ENCODE data around the gene C2orf68. TPM values are rescaled to one million over a fixed set of nuclear protein-coding genes. Genes with fewer than 3 reads are reported as not detected.
A peak's percentile ranks its signal among the peaks of the same experiment; 100 is the strongest.

C2orf68 gene
- total RNA-seq, 4 donors from 2014 or later = 9.1 to 25.7 (median 16.7) TPM

GRCh38 chr2:85580206-85580605 is 31.7 kb downstream of the C2orf68 start:
- Histone ChIP-seq H3K4me1 (peaks cover 33 to 62% (median 57%) of the 10 kb centered on the region in 4 donors), H3K36me3 (no peaks in the 10 kb centered on the region), H3K27me3 (no peaks in the 10 kb centered on the region), H3K27ac (replicated peaks in 1 of 4) (peak overlapping the region in 2 of 4 donors; percentile 68 to 74), H3K4me3 (no peak overlapping the region), H3K9me3 (no peaks in the 10 kb centered on the region)
- intact Hi-C loops (cut with DNase I) = no loop called here
- TF ChIP-seq POLR2A (IDR thresholded peaks at IDR 0.05; ENCODE audit: low read depth) (no peak), EP300 (IDR thresholded peaks at IDR 0.05) (no peak), POLR2AphosphoS5 (IDR thresholded peaks at IDR 0.05) (no peak), CTCF (IDR thresholded peaks at IDR 0.05) (no peak)
- WGBS = 87% methylated on average over 3 of the region's 3 CpGs
- DNase-seq (ENCODE audit: extremely low spot score) = no peak

GRCh38 chr2:85579266-85579935 is 32.5 kb downstream of the C2orf68 start:
- H3K4me3 ChIP-seq = peak overlapping the region in 2 of 4 donors; percentile 36 to 54
- TF ChIP-seq POLR2A (IDR thresholded peaks at IDR 0.05; ENCODE audit: low read depth) (no peak), EP300 (IDR thresholded peaks at IDR 0.05) (no peak), CTCF (IDR thresholded peaks at IDR 0.05) (no peak)

GRCh38 chr2:85578243-85579180 is 33.4 kb downstream of the C2orf68 start:
- intact Hi-C loops (cut with DNase I) = no loop called here
- TF ChIP-seq POLR2A (IDR thresholded peaks at IDR 0.05; ENCODE audit: low read depth) (no peak), POLR2AphosphoS5 (IDR thresholded peaks at IDR 0.05) (peak in 1 of 2 donors; percentile 44)
- WGBS = 57% methylated on average over 14 of the region's 19 CpGs
- Histone ChIP-seq H3K4me1 (peaks cover 21 to 45% (median 41%) of the 10 kb centered on the region in 4 donors), H3K9me3 (no peaks in the 10 kb centered on the region), H3K27me3 (no peaks in the 10 kb centered on the region), H3K4me3 (peak overlapping the region; percentile 34 to 54 (median 36)), H3K27ac (replicated peaks in 1 of 4) (peak overlapping the region; percentile 53 to 74 (median 70)), H3K36me3 (no peaks in the 10 kb centered on the region)
- no peak for DNase-seq (ENCODE audit: extremely low spot score)

More at GRCh38 chr2:85579266-85579935, 32.5 kb downstream of the C2orf68 start:
- no peaks in the 10 kb centered on the region for H3K9me3 ChIP-seq
- H3K27me3 ChIP-seq = no peaks in the 10 kb centered on the region
- intact Hi-C loops (cut with DNase I) = no loop called here
- WGBS = 56% methylated on average over 6 of the region's 6 CpGs
- DNase-seq (ENCODE audit: extremely low spot score) = no peak
- no peaks in the 10 kb centered on the region for H3K36me3 ChIP-seq
- peaks cover 26 to 54% (median 49%) of the 10 kb centered on the region in 4 donors for H3K4me1 ChIP-seq
- H3K27ac ChIP-seq (replicated peaks in 1 of 4) = peak overlapping the region; percentile 53 to 74 (median 70)

- TF ChIP-seq CTCF (IDR thresholded peaks at IDR 0.05) = no peak
- no peak for TF ChIP-seq EP300 (IDR thresholded peaks at IDR 0.05)
- TF ChIP-seq POLR2AphosphoS5 (IDR thresholded peaks at IDR 0.05) = no peak
- no peak for TF ChIP-seq POLR2A (IDR thresholded peaks at IDR 0.05; ENCODE audit: low read depth)
- Histone ChIP-seq H3K4me1 (peaks cover 20 to 42% (median 38%) of the 10 kb centered on the region in 4 donors), H3K27ac (replicated peaks in 1 of 4) (peak within 1 kb of the TSS; percentile 53 to 74 (median 70)), H3K36me3 (no peaks in the 10 kb centered on the region), H3K9me3 (no peaks in the 10 kb centered on the region), H3K4me3 (peak within 1 kb of the TSS; percentile 34 to 54 (median 36)), H3K27me3 (no peaks in the 10 kb centered on the region)
- 60% methylated on average over 17 of the region's 19 CpGs for WGBS
- intact Hi-C loops (cut with DNase I) = no loop called here
- DNase-seq (ENCODE audit: extremely low spot score) = no peak
These were observed 34.3 kb downstream of the C2orf68 start, which contains the start of gene VAMP8 for GRCh38 chr2:85577386-85578242. VAMP8 (plus strand) TSS chr2:85577586; CDS start chr2:85577647, 61 bp downstream.
